PC-3 (cell line): Measurements from ENCODE around the gene ARHGEF28. TPM values are rescaled to one million over a fixed set of nuclear protein-coding genes. Genes with fewer than 3 reads are reported as not detected.

Experiments used
- ATAC-seq: fragments of 200-7000 bp; cut with Tn5 transposase; 2 replicates; pipeline ENCODE4 v1.9.1; 2020; ENCODE audit warnings: mild to moderate bottlenecking, moderate library complexity
- BruUV-seq: library from RNA; stranded (reverse); fragments of 400-500 nt; replicated peaks from 2 replicates; lab custom pipeline; 2021; lab: Mats Ljungman, UMichigan
- CTCF ChIA-PET: fragments of 300-600 bp; sonication (Branson Sonifier 250); formaldehyde crosslinking; loops from one replicate; lab custom pipeline; 2022; ENCODE audit warnings: antibody characterized with exemption; lab: Charles Lee
- POLR2A ChIA-PET: fragments of 300-600 bp; sonication (Branson Sonifier 250); formaldehyde crosslinking; loops from one replicate; lab custom pipeline; 2022; ENCODE audit warnings: antibody characterized with exemption; ENCODE audit not compliant: unreplicated experiment; lab: Charles Lee
- DNase-seq: peaks from one replicate; pipeline ENCODE4 v3.0.0-alpha.2; 2015
- H2AFZ ChIP-seq: fragments of 300-600 bp; sonication (generic); 2 replicates; pipeline ENCODE4 v1.6.0; 2016; ENCODE audit warnings: antibody characterized with exemption, low read length
- H3F3A ChIP-seq: fragments of 300-600 bp; sonication (generic); one replicate; pipeline ENCODE4 v1.6.0; 2017; ENCODE audit warnings: antibody characterized with exemption, low read length, control low read depth, mild to moderate bottlenecking; ENCODE audit not compliant: unreplicated experiment
- H3K27ac ChIP-seq: fragments of 300-600 bp; sonication (generic); 2 replicates; pipeline ENCODE4 v1.5.1; 2016; ENCODE audit warnings: mild to moderate bottlenecking, low read length
- H3K27me3 ChIP-seq: fragments of 300-600 bp; sonication (generic); 2 replicates; pipeline ENCODE4 v1.6.1; 2016; ENCODE audit warnings: low read length, mixed read lengths
- H3K36me3 ChIP-seq: fragments of 300-600 bp; sonication (generic); 2 replicates; pipeline ENCODE4 v1.6.1; 2016; ENCODE audit warnings: low read depth, mixed run types, low read length, mixed read lengths
- H3K4me1 ChIP-seq: fragments of 300-600 bp; sonication (generic); 2 replicates; pipeline ENCODE4 v1.5.1; 2016; ENCODE audit warnings: low read length; ENCODE audit not compliant: insufficient read depth
- H3K4me2 ChIP-seq: fragments of 300-600 bp; sonication (generic); 2 replicates; pipeline ENCODE4 v1.6.0; 2016; ENCODE audit warnings: low read length
- H3K4me3 ChIP-seq: fragments of 300-600 bp; sonication (generic); 2 replicates; pipeline ENCODE4 v1.5.1; 2016; ENCODE audit warnings: mild to moderate bottlenecking, low read length, mixed read lengths
- H3K79me2 ChIP-seq: fragments of 300-600 bp; sonication (generic); 2 replicates; pipeline ENCODE4 v1.6.1; 2017; ENCODE audit warnings: low read length, mixed read lengths
- H3K9ac ChIP-seq: fragments of 300-600 bp; sonication (generic); 2 replicates; pipeline ENCODE4 v1.6.0; 2016; ENCODE audit warnings: mild to moderate bottlenecking, low read length
- H3K9me2 ChIP-seq: fragments of 300-600 bp; sonication (generic); replicated peaks from 2 replicates; pipeline ENCODE4 v1.6.1; 2016; ENCODE audit warnings: mixed run types, low read length, mixed read lengths
- H3K9me3 ChIP-seq: fragments of 300-600 bp; sonication (generic); 2 replicates; pipeline ENCODE4 v1.6.1; 2016; ENCODE audit warnings: low read length, mixed read lengths
- H4K20me1 ChIP-seq: fragments of 300-600 bp; sonication (generic); 2 replicates; pipeline ENCODE4 v1.6.1; 2016; ENCODE audit warnings: low read length, mixed read lengths
- EZH2 ChIP-seq: fragments of 300-600 bp; sonication (generic); IDR thresholded peaks from one replicate; pipeline ENCODE4 v1.6.1; 2017; ENCODE audit warnings: antibody characterized with exemption, mild to moderate bottlenecking, low read length; ENCODE audit not compliant: unreplicated experiment
- EZH2phosphoT487 ChIP-seq: fragments of 300-600 bp; sonication (generic); IDR thresholded peaks from 2 replicates; pipeline ENCODE4 v1.6.1; 2018; ENCODE audit warnings: mild to moderate bottlenecking, antibody characterized with exemption, low read length, borderline replicate concordance
- intact Hi-C: fragments of 100-400 bp; cut with micrococcal nuclease; formaldehyde crosslinking; loops from 2 replicates; pipeline ENCODE4 v1.9.0; 2023
- total RNA-seq: library from RNA; depleted of rRNA; stranded (reverse); fragments of >200 nt; gene quantifications from 2 replicates; pipeline ENCODE4 v1.2.3, GENCODE V29; 2014
- TF ChIP-seq, protein P1 (sequence below): fragments of 300-600 bp; sonication (generic); conservative IDR thresholded peaks from 2 replicates; pipeline ENCODE4 v1.5.1; 2017; ENCODE audit warnings: antibody characterized with exemption, low read depth, mild to moderate bottlenecking, low read length

Gene ARHGEF28
- total RNA-seq, 1 experiment from 2014 or later, result 24.2 TPM

GRCh38 chr5:73971326-73971725 lies 345.3 kb downstream of the ARHGEF28 start:
- Histone ChIP-seq H3K9me2 (no peaks in the 10 kb centered on the region), H4K20me1 (no peaks in the 10 kb centered on the region), H3K79me2 (no peaks in the 10 kb centered on the region), H3K27me3 (no peaks in the 10 kb centered on the region), H3K9me3 (no peaks in the 10 kb centered on the region), H3K4me2 (no peak overlapping the region), H3K4me1 (no peaks in the 10 kb centered on the region; the same call in 1 of the 2 replicates), H3F3A (no peaks in the 10 kb centered on the region), H3K27ac (no peak overlapping the region), H3K9ac (no peak overlapping the region), H3K4me3 (no peak overlapping the region), H3K36me3 (no peaks in the 10 kb centered on the region), H2AFZ (no peak overlapping the region)
- no peak for ATAC-seq
- DNase-seq, result no peak
- no TSS peak for BruUV-seq
- CTCF ChIA-PET, result no interaction called here
- POLR2A ChIA-PET, result no interaction called here
- no peak for TF ChIP-seq EZH2
- TF ChIP-seq, protein P1, sequence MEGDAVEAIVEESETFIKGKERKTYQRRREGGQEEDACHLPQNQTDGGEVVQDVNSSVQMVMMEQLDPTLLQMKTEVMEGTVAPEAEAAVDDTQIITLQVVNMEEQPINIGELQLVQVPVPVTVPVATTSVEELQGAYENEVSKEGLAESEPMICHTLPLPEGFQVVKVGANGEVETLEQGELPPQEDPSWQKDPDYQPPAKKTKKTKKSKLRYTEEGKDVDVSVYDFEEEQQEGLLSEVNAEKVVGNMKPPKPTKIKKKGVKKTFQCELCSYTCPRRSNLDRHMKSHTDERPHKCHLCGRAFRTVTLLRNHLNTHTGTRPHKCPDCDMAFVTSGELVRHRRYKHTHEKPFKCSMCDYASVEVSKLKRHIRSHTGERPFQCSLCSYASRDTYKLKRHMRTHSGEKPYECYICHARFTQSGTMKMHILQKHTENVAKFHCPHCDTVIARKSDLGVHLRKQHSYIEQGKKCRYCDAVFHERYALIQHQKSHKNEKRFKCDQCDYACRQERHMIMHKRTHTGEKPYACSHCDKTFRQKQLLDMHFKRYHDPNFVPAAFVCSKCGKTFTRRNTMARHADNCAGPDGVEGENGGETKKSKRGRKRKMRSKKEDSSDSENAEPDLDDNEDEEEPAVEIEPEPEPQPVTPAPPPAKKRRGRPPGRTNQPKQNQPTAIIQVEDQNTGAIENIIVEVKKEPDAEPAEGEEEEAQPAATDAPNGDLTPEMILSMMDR, result no peak
- TF ChIP-seq EZH2phosphoT487, result no peak
- intact Hi-C loops, result no loop called here

GRCh38 chr5:73973135-73973534 lies 347.1 kb downstream of the ARHGEF28 start:
- no peak overlapping the region for H3K4me2 ChIP-seq
- H3K9me2 ChIP-seq, result no peaks in the 10 kb centered on the region
- no peak overlapping the region for H3K4me3 ChIP-seq
- no peaks in the 10 kb centered on the region for H3K27me3 ChIP-seq
- no peak overlapping the region for H3K9ac ChIP-seq
- no peaks in the 10 kb centered on the region for H3F3A ChIP-seq
- DNase-seq (no peak), ATAC-seq (no peak)
- H2AFZ ChIP-seq, result no peak overlapping the region
- ChIA-PET CTCF (no interaction called here), POLR2A (no interaction called here)
- no peak overlapping the region for H3K27ac ChIP-seq
- no peaks in the 10 kb centered on the region for H3K36me3 ChIP-seq
- H3K79me2 ChIP-seq, result no peaks in the 10 kb centered on the region
- intact Hi-C loops, result no loop called here
- TF ChIP-seq, protein P1, result no peak
- TF ChIP-seq EZH2phosphoT487, result no peak
- no peak for TF ChIP-seq EZH2
- BruUV-seq, result no TSS peak
- no peaks in the 10 kb centered on the region for H3K9me3 ChIP-seq
- no peaks in the 10 kb centered on the region for H4K20me1 ChIP-seq
- H3K4me1 ChIP-seq, result no peaks in the 10 kb centered on the region; the same call in 1 of the 2 replicates

DNA sequence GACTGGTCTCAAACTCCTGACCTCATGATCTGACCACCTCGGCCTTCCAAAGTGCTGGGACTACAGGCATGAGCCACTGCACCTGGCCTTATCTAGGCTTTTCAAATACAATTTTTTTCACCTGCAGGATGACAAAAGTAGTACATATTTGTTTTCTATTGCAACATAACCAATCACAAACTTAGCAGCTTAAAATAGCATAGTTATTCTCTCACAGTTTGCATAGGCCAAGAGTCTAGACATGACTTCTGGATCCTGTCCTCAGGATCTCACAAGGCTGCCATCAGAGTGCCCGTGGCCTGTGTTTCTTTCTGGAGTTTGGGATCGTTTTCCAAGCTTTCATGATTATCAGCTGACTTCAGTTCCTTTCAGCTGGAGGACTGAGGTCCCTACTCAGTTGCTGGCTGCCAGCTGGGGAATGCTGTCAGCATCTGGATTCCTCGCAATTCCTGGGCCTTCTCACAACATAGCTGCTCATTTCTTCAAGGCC lies 348.9 kb downstream of the ARHGEF28 start:
- no peaks in the 10 kb centered on the region for H3K9me2 ChIP-seq
- POLR2A ChIA-PET, result no interaction called here
- peak; percentile 42 for DNase-seq
- H3K27me3 ChIP-seq, result no peaks in the 10 kb centered on the region
- TF ChIP-seq, protein P1, result no peak
- TF ChIP-seq EZH2phosphoT487 (no peak), EZH2 (no peak)
- H3K36me3 ChIP-seq, result no peaks in the 10 kb centered on the region
- no peak overlapping the region for H3K4me3 ChIP-seq
- H3K9ac ChIP-seq, result no peak overlapping the region
- H3F3A ChIP-seq, result no peaks in the 10 kb centered on the region
- CTCF ChIA-PET, result no interaction called here
- H3K27ac ChIP-seq, result no peak overlapping the region
- H3K9me3 ChIP-seq, result no peaks in the 10 kb centered on the region
- H3K4me2 ChIP-seq, result no peak overlapping the region
- no peaks in the 10 kb centered on the region; the same call in 1 of the 2 replicates for H3K4me1 ChIP-seq
- H3K79me2 ChIP-seq, result no peaks in the 10 kb centered on the region
- no peaks in the 10 kb centered on the region for H4K20me1 ChIP-seq
- no peak for ATAC-seq
- no TSS peak for BruUV-seq
- no peak overlapping the region for H2AFZ ChIP-seq
- intact Hi-C loops, result no loop called here
